Measurements from ENCODE around the gene DLL3. TPM values are rescaled to one million over a fixed set of nuclear protein-coding genes. Genes with fewer than 3 reads are reported as not detected.

DLL3 gene
- total and polyA plus RNA-seq, 9 of the 15 experiments (the other 6 are each of a cell fraction or from before 2014, with no cell fraction given), result 0.80 to 6.3 (median 1.2) TPM

- TF ChIP-seq ZNF518B (CRISPR knock-in tag; IDR thresholded peaks at IDR 0.05) (no peak), ZNF699 (CRISPR knock-in tag; IDR thresholded peaks at IDR 0.05; ENCODE audit: insufficient replicate concordance) (no peak), ZC3H4 (CRISPR knock-in tag; IDR thresholded peaks at IDR 0.05; ENCODE audit: borderline replicate concordance) (no peak), ZNF140 (CRISPR knock-in tag; IDR thresholded peaks at IDR 0.05) (no peak), MEF2A (IDR thresholded peaks at IDR 0.05; ENCODE audit: control insufficient read depth, low read depth, low read length) (no peak), FOXP4 (CRISPR knock-in tag; IDR thresholded peaks at IDR 0.05; ENCODE audit: borderline replicate concordance) (peak; percentile 77; the same call in 1 of the 2 replicates), STAT5B (CRISPR knock-in tag; IDR thresholded peaks at IDR 0.05) (no peak), LCOR (CRISPR knock-in tag; IDR thresholded peaks at IDR 0.05) (peak; percentile 67; the same call in 1 of the 2 replicates), THAP7 (CRISPR knock-in tag; IDR thresholded peaks at IDR 0.05) (no peak), CREB1 (IDR thresholded peaks at IDR 0.05) (peak; percentile 86), CREB1 (CRISPR knock-in tag; IDR thresholded peaks at IDR 0.05) (peak; percentile 92), MTA3 (IDR thresholded peaks at IDR 0.05; ENCODE audit: borderline replicate concordance) (peak; percentile 100), SAFB2 (IDR thresholded peaks at IDR 0.05; ENCODE audit: borderline replicate concordance, low read depth, low read length, severe bottlenecking) (no peak), SREBF1 (IDR thresholded peaks at IDR 0.05; ENCODE audit: borderline replicate concordance, low read depth, low read length) (no peak)
- TF ChIP-seq, protein P1, sequence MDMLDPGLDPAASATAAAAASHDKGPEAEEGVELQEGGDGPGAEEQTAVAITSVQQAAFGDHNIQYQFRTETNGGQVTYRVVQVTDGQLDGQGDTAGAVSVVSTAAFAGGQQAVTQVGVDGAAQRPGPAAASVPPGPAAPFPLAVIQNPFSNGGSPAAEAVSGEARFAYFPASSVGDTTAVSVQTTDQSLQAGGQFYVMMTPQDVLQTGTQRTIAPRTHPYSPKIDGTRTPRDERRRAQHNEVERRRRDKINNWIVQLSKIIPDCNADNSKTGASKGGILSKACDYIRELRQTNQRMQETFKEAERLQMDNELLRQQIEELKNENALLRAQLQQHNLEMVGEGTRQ (CRISPR knock-in tag; IDR thresholded peaks at IDR 0.05), result no peak
- TF ChIP-seq, protein P2, sequence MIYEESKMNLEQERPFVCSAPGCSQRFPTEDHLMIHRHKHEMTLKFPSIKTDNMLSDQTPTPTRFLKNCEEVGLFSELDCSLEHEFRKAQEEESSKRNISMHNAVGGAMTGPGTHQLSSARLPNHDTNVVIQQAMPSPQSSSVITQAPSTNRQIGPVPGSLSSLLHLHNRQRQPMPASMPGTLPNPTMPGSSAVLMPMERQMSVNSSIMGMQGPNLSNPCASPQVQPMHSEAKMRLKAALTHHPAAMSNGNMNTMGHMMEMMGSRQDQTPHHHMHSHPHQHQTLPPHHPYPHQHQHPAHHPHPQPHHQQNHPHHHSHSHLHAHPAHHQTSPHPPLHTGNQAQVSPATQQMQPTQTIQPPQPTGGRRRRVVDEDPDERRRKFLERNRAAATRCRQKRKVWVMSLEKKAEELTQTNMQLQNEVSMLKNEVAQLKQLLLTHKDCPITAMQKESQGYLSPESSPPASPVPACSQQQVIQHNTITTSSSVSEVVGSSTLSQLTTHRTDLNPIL (CRISPR knock-in tag; IDR thresholded peaks at IDR 0.05), result no peak
Measured at GRCh38 chr19:39480337-39481228, 18.2 kb upstream of the DLL3 start, which contains the start of gene TIMM50 (continued).

Measured in K562 (cell line).